T-helper 1 cell (primary cell): Measurements from ENCODE around the gene DTNBP1.

ENCODE experiments used
- DNase-seq, 5 donors: peaks; one replicate each; pipeline ENCODE4 v3.0.0-alpha.2; 2012 to 2020

The DTNBP1 gene

DNA sequence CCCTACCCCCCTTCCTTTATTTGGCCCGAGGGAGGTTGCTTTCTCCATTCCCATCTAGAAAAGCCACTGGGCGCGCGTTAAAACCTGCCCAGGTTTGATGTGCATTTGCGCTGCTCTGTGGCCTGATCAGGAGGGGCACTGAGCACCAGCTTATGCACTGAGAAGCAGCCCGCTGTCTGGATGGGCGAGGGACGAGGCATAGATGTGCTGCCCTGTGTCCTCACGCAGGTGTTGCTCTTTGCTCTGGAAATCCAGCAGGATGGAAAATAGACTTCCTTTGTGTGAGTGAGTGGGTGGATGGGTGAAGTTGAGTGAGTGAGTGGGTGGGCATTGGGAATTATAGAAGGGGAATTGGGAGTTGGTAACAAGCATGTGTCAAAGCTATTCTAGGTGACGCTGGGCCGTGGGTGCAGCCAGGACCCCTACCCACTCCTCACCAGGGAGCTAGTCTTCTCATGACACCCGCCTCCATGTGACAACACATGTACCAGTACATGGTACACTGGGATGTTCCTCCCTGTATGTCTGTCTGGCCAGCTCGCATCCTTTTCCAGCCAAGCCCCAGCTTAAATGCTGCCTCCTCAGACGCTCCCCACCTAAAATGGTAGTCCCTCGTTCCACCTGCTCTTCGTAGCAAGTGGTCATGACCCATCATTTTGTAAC is 162.6 kb downstream of the DTNBP1 start:
- DNase-seq, result no peak

DNA sequence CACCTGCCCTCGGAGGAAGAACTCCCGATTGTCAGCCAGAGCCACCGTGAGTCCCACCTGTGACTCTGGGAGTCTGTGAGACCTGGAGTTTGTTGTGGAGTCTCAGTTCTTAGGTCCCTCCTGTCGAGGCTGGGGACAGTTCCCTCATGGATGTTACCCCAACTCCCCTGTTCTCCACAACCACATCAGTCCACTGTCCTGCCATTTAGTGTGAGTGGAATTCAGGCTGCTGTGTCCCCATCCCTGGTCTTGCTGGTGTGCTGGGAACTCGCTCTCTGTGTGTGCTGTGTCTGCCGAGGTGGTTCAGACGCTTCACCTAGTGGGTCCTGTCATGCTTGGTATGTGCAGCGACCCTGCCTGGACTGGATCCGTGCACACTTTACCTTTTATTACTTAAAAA is 163.2 kb downstream of the DTNBP1 start:
- DNase-seq, result no peak

DNA sequence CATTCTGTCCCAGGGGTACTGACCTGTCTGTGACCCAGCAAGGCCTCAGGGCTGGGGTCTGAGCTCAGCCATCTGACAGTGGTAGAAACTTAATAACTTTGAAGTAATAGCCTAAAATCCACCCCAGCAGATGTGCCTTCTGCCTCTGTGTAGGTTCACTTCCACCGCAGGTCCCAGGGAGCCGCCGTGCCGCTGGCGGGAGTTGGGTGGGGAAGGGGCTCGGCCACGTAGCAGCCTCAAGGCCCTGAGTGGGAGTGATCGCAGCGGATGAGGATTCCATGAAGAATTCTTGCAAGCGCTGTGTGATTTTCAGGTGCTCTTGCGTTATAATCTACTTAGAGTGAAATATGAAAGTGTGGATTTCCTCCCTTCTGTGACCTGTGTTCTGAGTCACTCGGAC is 163.7 kb downstream of the DTNBP1 start:
- no peak for DNase-seq

DNA sequence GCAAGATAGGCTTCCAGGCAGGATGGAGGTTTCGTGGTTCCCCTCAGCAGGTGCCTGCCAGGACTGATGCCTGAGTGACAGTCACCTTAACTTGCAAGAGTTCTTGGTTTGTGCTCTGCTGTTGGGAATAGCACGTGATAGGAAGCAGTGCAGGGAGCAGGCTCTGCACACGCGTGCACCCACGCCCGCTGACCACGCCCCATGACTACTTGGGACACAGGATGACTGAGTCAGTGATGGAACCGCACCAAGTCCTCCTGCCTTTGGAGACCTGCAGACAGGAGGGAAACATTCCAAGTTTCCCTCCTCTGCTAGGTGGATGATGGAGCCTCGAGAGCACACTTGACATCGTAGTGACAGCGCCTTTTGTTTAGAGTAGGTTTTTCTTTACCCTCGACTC is 164.2 kb downstream of the DTNBP1 start:
- DNase-seq, result no peak

DNA sequence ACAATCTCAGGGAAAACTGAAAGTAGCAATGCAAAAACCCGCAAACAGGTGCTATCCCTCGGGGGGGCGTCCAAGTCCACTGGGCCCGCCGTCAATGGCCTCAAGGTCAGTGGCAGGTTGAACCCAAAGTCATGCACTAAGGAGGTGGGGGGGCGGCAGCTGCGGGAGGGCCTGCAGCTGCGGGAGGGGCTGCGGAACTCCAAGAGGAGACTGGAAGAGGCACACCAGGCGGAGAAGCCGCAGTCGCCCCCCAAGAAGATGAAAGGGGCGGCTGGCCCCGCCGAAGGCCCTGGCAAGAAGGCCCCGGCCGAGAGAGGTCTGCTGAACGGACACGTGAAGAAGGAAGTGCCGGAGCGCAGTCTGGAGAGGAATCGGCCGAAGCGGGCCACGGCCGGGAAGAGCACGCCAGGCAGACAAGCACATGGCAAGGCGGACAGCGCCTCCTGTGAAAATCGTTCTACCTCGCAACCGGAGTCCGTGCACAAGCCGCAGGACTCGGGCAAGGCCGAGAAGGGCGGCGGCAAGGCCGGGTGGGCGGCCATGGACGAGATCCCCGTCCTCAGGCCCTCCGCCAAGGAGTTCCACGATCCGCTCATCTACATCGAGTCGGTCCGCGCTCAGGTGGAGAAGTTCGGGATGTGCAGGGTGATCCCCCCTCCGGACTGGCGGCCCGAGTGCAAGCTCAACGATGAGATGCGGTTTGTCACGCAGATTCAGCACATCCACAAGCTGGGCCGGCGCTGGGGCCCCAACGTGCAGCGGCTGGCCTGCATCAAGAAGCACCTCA is 166.3 kb downstream of the DTNBP1 start:
- DNase-seq, result no peak

DNA sequence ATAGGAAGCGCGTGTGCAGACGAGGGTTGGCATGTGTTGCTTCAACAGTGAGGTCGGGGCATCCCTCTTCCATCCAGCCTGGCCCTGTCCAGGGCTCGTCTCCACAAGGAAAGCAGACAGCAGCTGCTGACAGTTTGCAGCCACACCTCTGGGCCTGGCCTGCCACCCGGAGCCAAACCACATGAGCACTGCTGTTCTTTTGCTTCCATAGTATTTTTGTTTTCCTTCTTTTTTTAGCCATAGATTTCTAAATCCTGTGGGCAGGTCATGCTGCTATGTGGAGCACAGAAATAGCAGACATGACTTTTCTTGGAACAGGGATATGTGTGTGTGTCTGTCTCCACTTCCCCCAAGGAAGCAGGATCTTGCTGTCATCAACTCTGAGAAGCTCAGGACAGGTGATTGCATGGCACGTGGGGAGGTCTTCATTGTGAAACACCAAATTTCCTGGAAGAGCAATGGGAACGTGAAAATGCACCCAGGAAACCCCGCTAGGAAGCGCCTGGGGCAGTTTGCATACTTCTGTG is 167.4 kb downstream of the DTNBP1 start:
- DNase-seq, result no peak

DNA sequence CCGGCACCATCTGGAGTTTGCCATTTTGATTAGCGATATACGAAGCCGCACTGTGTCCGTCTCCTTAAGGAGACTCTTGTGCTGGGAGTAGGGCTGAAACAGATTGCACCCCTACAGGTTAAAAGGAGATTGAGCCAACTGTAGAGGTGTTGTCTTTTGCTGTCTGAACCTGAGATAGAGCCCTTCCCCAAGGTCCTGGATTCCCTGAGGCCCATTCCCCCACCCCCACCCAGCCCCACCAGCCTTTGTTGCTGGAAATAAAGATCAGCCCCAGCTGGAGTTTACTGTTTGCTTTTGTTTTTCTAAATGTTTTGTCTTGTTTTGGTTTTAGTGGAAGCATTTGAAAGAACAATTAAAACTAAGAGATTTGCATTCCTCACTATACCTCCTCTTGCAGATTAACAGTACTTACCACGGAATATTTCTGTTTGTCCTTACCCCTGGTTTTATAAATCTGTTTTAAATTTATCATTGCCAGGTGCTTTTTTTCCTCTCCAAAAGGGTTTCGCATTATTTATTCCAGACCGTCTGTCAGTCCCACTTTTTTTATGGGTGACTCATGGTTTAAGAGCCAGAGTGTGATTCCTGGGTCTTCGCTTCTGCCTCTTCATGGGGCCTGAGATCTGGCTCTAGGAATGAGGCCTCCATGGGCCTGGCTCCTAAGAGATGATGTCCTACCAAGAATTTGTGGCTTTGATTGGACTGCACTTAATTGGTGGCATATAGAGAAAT is 169.2 kb downstream of the DTNBP1 start:
- DNase-seq, result no peak

DNA sequence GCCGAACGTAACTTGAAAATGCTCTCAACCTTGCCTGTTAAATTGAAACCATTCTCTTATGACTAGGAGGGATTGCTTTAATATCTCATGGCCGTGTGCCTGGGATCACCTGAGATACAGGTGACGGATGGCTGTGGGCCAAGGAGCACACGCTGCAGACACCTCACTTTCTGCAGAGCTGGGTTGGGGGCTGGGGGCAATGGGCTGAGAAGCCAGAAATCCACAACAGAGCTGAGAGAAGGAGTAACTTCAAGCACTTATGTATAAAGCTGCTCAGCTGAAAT is 170.9 kb downstream of the DTNBP1 start:
- no peak for DNase-seq

DNA sequence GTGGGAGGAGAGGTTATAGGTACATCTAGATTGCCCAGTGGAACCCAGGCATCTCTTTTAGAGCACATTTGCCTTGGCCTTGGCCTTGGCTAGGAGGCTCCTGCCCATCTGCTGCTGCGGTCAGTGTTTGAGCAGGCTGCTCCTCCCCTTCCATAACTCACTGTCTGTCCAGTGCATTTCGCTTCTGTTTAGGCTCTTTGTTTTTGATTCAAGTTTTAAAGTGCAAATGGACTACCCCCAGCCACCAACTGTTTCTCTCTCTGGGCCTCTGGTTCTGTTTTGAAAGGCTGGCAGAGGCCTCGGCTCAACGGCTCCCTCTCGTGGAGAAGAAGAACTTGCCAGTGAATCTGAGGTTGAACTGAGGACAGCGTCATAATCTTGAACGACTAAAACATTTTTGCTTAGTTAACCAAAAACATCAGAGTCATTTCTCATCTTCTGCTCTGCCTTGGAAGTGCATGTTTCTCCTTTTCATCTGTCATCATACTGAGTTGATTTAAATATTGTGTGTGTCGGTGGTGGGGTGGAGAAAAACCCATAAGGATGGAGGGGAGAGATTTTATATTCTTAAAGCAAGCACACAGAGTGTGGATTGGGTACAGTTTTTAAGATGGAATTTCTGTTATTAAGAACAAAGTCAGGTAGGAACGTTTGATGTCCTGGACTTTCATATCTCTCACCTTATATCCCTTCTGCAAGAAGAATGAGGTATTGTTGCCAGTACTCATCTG is 171.4 kb downstream of the DTNBP1 start:
- peak in 4 of 5 donors; percentile 30 to 63 (median 50) for DNase-seq

DNA sequence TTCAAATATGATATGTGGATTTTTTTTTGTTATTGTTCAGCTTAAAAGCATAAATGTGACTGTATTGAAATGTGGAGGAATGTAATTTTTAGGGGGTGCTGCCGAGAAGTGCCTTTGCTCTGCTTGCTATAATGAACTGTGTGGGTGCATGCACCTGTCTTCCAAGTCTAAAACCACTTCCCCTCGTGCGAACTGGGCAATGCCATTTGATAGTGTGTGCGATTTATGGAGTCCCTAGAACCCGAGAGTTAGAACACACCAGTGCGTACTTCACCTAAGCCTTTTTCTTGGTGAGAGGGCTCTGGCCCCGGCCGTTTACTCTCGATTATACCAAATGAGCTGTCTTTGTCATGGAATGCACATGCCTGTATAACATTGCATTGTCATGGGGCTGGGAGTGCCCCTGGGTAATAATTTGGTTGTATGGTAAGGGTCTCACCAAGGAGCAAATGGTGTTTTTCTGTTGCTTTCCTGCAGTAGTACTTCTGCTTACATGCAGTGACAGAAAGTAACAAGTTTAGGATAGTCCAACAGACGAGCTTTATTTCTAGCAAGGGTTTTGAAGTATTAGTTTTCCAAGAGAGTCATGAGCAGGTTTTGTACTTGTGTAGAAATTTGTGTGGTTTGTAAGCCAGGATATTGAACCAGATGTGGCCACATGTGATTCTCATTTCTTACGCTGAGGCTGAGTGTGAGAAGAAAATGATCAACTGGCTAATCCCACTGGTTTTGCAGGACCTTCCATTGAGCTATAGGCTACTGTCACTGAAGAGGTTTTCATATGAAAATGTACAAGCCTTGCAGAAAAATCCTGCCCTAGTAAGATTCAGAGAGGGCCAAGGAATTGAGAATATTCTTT is 172.4 kb downstream of the DTNBP1 start:
- DNase-seq, result no peak

DNA sequence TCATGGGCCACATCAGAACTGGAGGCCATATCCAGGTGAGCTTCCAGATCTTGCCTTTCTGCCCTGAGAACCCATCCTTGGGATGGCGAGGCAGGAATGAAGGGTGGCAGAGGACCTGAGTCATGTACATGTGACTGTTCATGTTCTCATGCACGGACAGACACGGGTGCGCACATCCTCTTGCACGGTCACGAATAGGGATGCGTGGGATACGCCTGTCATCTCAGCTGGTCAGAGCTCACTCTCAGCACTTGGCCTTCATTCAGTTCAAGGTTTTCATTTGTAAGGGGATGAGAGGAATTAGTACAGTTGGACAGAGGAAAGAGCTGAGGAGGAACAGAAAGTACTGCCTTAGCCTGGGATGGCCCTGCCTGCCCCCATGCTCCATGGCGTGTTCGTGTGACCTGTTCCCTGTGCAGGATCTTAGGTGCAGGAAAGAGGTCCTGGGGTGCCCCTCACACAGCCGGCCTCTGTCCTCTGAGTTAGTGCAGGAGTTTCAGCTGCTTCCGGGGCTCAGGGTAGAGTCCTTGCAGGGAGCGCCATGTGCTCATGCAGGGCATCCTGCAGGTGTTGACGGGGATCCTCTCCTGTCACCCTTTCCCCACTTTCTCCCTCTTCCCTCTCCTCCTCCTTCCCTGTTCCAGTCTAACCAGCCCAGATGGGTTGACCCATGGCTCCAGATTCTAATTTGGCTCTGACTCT is 173.4 kb downstream of the DTNBP1 start:
- DNase-seq, result no peak

DNA sequence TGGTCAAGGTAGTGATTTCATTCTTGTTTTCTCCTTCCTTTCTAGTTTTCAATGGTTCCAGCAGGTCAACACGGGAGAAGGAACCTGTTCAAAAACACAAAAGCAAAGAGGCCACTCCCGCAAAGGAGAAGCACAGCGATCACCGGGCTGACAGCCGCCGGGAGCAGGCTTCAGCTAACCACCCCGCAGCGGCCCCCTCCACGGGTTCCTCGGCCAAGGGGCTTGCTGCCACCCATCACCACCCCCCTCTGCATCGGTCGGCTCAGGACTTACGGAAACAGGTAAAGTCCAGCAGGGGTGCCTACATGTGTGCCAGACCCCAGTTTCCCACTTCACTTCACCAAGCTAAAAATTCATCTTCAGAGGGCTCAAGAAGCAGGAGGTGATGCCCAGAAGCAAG is 175.6 kb downstream of the DTNBP1 start:
- no peak for DNase-seq

DNA sequence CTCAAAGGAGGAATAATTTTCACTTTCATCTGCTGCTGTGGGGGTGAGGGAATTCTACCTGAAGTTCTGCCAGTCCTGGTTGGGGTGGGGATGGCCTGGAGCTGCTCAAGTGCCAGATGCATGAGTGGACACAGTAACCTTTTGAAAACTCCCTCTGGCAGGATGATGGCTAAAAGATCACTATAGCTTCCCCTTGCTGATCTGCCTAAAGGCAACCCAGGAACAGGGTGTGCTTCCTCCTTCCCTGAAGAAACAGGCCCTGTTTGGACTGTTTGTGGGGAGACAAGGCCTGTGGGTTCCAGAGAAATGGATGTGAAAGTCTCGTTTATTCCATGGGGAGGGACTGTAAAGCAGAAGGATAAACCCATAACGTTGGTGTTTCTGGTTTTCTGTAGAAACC is 176.9 kb downstream of the DTNBP1 start:
- DNase-seq, result no peak

DNA sequence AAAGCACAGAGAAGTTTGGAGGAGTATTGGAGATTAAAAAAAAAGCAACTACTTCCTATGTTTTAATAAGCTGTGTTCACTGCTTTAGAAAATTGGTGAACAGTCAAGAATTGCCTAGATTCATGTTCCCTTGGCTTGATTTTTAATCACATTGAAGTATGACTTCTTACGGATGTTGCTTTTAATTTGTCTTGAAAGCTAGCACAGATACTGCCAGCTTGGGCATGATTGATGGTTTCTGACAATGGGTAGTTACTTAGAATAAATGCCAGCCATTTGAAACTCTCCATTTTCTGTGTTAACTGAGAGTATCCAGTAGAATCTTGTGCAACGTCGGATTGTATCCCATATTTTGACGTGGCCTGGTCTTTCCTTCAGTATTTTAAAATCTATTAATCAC is 178.0 kb downstream of the DTNBP1 start:
- no peak for DNase-seq

DNA sequence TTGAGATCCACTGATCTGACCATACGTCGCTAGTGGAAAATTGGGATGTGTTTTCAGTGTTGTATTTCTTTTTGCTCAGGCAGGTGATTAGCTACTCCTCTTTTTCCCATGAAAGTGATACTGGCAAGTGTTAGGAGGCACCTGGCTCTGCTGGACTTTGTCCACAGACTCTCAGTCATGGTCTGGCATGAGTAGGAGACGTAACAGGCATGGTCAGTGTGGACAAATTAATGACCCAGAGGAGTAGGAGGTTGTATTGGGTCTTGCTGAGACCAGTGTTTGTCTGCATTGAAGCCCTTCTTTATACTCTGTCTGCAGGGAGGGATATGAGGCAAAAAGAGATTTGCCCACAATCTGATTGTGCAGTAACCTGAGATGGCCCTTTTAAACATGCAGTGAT is 178.7 kb downstream of the DTNBP1 start:
- no peak for DNase-seq

DNA sequence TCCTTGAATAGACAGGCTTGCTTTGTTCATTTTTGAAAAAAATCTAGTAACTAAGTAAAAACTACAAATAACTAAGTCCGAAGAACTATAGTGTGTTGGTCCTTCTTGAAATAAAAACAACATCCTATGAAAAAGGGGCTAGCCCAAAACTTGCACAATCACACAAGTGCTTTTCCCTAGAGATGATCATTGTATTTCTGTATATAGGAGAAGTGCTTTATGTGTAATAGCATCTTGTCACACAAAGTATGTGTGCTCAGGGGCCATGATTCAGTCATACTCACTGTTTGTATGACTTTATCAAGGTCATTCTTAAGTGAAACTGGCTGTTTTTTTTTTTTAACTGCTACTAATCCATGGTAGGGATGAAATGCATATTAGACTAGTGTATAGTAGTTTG is 179.8 kb downstream of the DTNBP1 start:
- DNase-seq, result no peak

DNA sequence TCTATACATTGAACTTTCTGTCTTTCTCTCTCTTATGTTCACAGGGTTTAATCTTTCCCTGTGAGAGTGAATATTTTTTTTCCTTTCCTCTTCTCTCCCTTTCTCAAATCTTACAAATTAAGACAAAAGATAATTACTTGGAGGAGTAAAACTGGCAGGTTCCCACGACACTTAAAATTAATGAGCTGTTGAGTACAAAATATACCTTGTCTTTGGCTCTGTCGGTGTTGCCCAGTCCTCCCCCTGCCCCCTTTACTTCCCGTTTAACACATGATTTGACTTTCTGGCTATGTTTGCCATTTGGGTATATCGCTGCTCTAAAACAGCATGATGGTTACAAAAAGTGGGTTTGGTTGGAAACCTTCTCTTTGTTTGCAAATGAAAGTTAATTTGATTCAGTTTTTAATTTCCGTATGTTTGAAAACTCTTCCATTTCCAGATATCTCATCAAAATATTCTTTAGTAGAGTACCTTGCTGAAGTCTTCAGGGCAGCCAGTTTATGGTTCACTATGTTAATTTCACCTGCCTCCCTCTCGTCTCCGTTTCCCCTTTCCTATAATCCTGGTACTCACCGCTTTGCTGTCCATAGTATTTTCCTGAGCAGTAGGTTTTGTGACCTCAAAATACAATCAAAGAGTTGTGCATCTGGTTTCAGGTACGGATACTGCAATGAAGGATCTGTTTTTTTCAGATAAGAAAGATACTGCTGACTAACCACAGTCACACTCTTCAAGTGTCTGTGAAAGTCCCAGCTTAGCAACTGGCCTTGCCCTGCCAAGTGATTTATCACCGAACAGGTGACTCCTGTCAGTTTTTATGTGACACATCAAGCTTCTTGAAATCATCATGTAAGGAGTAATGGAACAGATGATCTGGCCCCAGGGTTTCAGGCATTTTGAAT is 181.2 kb downstream of the DTNBP1 start:
- DNase-seq, result no peak

DNA sequence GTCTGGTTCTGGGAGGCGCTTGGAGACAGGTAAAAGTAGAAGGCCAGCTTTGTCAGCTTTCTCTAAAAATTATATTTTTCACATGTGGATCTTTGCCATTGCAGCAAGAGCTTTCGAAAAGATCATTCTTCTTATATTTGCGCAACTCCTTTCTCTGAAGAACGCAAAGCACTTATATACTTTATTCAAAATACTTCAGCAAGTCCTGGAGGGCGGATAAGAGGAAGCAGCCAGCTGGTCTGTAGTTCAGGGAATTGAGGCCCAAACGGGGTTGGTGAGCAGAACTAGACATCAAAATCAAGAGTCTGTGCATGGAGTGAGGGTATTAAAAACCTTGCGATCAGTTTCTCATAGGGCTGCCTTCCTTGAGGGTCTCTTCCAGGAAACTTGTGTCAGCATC is 182.3 kb downstream of the DTNBP1 start:
- no peak for DNase-seq

DNA sequence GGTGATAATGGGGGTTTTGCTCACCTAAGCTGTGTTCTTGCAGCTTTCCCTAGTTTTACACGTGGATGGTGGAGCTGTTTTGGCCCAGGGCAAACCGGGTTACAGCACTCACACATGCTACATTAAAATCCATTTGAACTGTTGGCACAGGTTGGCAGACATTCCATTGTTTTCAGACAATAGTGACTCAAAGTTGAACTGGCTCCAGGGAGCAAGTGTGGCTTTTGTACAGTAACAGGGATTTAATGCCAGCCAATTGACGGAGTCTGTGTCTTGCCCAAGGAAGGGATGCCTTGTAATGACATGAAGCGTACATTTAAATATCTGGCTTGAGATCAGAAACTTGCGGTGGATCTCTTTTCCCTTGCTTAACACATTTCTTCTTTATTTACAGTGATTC is 183.1 kb downstream of the DTNBP1 start:
- no peak for DNase-seq

DNA sequence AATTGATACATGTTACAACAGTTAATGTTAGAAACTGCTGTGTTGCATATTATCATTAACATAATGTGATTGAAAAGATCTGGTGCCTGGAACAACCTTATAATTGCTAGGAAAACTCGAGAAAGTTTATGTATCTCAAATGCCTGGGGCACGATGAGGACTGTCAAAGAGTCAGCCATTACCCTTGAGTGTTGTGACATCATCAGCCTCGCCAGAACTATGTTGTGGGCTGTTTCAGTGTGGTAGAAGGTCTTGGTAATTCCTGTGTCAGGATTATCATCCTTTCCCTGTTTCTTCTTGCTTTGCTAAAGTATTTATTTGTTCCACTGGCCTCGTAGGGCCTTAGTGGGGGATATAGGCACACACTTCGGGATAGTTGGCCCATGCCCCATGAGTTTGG is 185.1 kb downstream of the DTNBP1 start:
- no peak for DNase-seq
